Nucleus accumbens (tissue), 56 donors: ENCODE data around the gene GRIN1.

Experiments used
- DNase-seq, 56 donors: peaks; one replicate each; lab custom pipeline; 2025; lab: John Stamatoyannopoulos, UW

GRIN1 gene

GRCh38 chr9:137172901-137173795 is 34.2 kb downstream of the GRIN1 start:
- DNase-seq, result no peak

GRCh38 chr9:137173796-137174664 is 35.1 kb downstream of the GRIN1 start:
- DNase-seq, result no peak

DNA sequence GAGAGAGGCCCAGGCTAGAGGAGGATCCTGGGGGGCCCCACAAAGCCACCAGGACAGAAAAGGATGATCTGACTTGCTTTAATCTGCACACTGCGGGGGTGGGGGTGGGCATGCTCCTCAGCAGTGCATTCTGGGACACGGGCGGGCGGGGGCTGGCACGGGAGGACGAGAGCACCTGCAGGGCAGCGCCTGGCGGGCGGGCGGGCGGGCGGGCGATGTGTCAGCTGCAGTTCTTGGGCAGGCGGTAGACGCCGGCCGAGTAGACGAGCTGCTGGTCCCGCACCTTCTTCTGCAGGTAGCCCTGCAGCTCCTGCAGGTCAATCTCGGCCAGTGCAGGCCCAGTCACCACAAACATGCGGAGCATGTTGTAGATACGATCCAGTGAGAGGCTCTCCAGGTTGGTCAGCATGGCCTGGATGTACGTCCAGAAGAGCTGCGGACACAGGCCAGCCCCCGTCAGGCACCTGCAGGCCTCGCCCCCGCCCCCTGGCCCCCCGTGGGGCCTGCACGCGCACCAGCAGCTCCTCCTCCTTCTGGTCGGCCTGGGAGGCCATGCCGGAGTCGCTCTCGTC is 35.9 kb downstream of the GRIN1 start:
- DNase-seq, result peak in 3 of 56 donors; percentile 24 to 41 (median 28)

DNA sequence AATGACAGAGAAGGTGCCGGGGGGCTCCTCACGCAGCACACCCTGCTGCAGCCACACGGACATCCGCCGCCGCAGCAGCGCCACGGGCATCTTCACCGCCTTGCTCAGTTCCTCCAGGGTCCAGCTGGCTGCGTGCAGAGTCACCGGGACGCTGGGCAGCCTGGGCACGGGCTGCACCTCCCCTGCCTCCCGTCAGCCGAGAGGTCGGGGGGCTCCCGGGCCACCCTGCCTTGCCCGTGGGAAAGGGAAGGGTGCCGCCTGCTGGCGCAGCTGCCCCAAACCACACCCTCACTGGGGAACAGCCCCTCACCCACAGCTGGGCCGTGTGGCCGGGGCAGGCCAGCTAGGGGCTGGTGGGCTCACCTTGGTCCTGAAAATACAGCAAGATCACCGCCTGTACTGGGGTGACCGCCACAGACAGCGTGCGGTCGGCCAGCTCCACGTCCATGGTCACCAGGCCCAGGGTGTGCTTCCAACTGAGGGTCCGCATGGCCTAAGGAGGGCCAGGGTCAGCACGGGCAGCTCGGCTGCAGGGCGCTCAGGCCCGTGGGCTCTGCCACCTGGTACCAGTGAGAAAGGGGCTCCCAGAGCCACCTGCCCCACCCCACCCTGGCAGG is 36.5 kb downstream of the GRIN1 start:
- DNase-seq, result no peak

GRCh38 chr9:137176302-137177182 is 37.6 kb downstream of the GRIN1 start:
- DNase-seq, result peak in 1 of 56 donors; percentile 21

- DNase-seq, result no peak
Measured at GRCh38 chr9:137178201-137178938, 39.4 kb downstream of the GRIN1 start.

- no peak for DNase-seq
Measured at GRCh38 chr9:137178939-137179630, 40.1 kb downstream of the GRIN1 start.

GRCh38 chr9:137179761-137180160 is 40.8 kb downstream of the GRIN1 start:
- DNase-seq, result no peak

DNA sequence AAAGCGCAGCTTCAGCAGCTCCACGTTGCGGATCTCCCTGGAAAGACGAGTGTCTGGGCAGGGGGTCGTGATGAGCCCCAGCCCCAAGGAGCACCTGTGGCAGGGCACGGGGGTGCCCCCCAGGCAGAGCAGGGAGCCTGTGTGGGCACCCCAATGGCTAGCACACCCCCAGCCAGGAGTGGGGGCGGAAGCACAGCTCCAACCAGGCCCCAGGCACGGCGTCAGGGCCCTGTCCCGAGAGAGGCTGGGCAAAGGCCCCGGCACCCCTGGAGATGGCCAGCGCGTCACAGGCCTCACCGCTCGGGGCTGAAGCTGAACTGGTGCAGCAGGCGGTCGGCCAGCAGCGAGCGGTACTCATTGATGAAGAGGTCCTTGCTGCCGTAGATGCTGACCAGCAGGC is 41.5 kb downstream of the GRIN1 start:
- no peak for DNase-seq

DNA sequence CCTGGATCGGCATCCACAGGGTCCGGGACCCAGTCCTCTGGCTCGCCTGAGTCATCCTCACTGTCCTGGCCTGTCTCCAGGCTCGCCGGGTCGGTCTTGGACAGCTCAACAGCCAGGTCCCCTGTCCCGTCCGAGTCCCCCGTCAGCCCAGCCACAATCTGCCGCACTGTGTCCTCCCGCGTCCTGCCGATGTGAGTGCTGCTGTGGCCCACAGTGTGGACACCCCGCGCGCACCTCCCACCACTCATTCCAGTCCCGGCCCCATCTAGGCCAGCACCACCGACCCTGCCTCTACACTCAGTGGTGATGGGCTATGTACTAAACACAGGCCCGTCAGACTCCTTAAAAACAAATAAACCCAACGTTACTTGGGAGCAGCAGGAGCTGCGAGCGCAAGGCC is 42.7 kb downstream of the GRIN1 start:
- no peak for DNase-seq

- no peak for DNase-seq
Measured at GRCh38 chr9:137182836-137183235, 43.9 kb downstream of the GRIN1 start.

GRCh38 chr9:137183980-137184595 is 45.1 kb downstream of the GRIN1 start:
- DNase-seq, result no peak

GRCh38 chr9:137184881-137185660 is 46.1 kb downstream of the GRIN1 start:
- DNase-seq, result no peak

DNA sequence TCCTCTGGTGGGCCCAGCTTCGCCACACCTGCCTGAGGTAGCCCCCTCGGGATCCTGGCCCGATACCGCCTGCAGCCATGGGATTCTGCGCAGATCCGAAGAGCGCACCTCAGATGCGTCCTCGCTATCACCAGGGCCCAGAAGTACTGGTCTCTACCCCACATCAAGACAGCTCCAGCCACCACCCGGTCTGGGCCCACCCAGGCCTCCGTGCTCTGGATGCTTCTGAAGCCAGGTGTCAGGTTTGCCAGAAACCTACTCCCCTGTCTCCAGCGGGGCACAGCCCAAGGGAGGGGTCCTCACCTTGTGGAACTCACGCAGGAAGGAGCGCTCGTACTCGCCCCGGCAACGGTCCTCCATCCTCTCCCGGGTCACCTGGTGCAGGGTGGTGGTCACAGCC is 47.0 kb downstream of the GRIN1 start:
- DNase-seq, result no peak

GRCh38 chr9:137186385-137186784 is 47.4 kb downstream of the GRIN1 start:
- DNase-seq, result no peak

GRCh38 chr9:137187386-137187785 is 48.4 kb downstream of the GRIN1 start:
- DNase-seq, result no peak

GRCh38 chr9:137188086-137188489 is 49.1 kb downstream of the GRIN1 start:
- DNase-seq, result no peak
